ENCODE data around the gene TMEM242.

TMEM242 gene

GRCh38 chr6:157323255-157323965, at the start of gene TMEM242:
TMEM242 (minus strand) TSS chr6:157323519; CDS start chr6:157323499, 20 bp downstream.
- Histone ChIP-seq H3K36me3 (ENCODE audit: control insufficient read depth in 1 of 2, insufficient read depth in 2 of 2, low read length in 2 of 2) (peaks cover 10 to 18% of the 10 kb centered on the region in 2 donors), H3K4me1 (ENCODE audit: control insufficient read depth in 1 of 2, insufficient read depth in 2 of 2, low read length in 2 of 2) (peaks cover 14 to 24% of the 10 kb centered on the region in 2 donors), H3K9me3 (ENCODE audit: control insufficient read depth in 1 of 2, low read length in 2 of 2) (no peaks in the 10 kb centered on the region), H3K4me3 (ENCODE audit: low read depth in 1 of 2, low read length in 2 of 2) (peak within 1 kb of the TSS; percentile 92 to 98), H3K27ac (ENCODE audit: low read depth, low read length) (peak within 1 kb of the TSS; percentile 83), H3K9ac (ENCODE audit: low read depth in 1 of 2, low read length in 2 of 2) (peak within 1 kb of the TSS; percentile 87 to 91), H3K27me3 (ENCODE audit: control insufficient read depth in 1 of 2, insufficient read depth in 2 of 2, low read length in 2 of 2) (peaks cover 0 to 10% of the 10 kb centered on the region in 2 donors)

- no peaks in the 10 kb centered on the region for H3K36me3 ChIP-seq (ENCODE audit: control insufficient read depth in 1 of 2, insufficient read depth in 2 of 2, low read length in 2 of 2)
- H3K4me1 ChIP-seq (ENCODE audit: control insufficient read depth in 1 of 2, insufficient read depth in 2 of 2, low read length in 2 of 2): no peaks in the 10 kb centered on the region
- H3K9me3 ChIP-seq (ENCODE audit: control insufficient read depth in 1 of 2, low read length in 2 of 2): no peaks in the 10 kb centered on the region
- no peak overlapping the region for H3K4me3 ChIP-seq (ENCODE audit: low read depth in 1 of 2, low read length in 2 of 2)
- no peak overlapping the region for H3K9ac ChIP-seq (ENCODE audit: low read depth in 1 of 2, low read length in 2 of 2)
- no peak overlapping the region for H3K27ac ChIP-seq (ENCODE audit: low read depth, low read length)
- H3K27me3 ChIP-seq (ENCODE audit: control insufficient read depth in 1 of 2, insufficient read depth in 2 of 2, low read length in 2 of 2): no peaks in the 10 kb centered on the region
These were observed 49.4 kb upstream of the TMEM242 start for GRCh38 chr6:157372501-157373280.

GRCh38 chr6:157370755-157371154, 47.4 kb upstream of the TMEM242 start:
- no peaks in the 10 kb centered on the region for H3K27me3 ChIP-seq (ENCODE audit: control insufficient read depth in 1 of 2, insufficient read depth in 2 of 2, low read length in 2 of 2)
- H3K36me3 ChIP-seq (ENCODE audit: control insufficient read depth in 1 of 2, insufficient read depth in 2 of 2, low read length in 2 of 2): no peaks in the 10 kb centered on the region
- no peak overlapping the region for H3K27ac ChIP-seq (ENCODE audit: low read depth, low read length)
- no peak overlapping the region for H3K9ac ChIP-seq (ENCODE audit: low read depth in 1 of 2, low read length in 2 of 2)
- H3K4me3 ChIP-seq (ENCODE audit: low read depth in 1 of 2, low read length in 2 of 2): no peak overlapping the region
- H3K4me1 ChIP-seq (ENCODE audit: control insufficient read depth in 1 of 2, insufficient read depth in 2 of 2, low read length in 2 of 2): no peaks in the 10 kb centered on the region
- no peaks in the 10 kb centered on the region for H3K9me3 ChIP-seq (ENCODE audit: control insufficient read depth in 1 of 2, low read length in 2 of 2)

DNA sequence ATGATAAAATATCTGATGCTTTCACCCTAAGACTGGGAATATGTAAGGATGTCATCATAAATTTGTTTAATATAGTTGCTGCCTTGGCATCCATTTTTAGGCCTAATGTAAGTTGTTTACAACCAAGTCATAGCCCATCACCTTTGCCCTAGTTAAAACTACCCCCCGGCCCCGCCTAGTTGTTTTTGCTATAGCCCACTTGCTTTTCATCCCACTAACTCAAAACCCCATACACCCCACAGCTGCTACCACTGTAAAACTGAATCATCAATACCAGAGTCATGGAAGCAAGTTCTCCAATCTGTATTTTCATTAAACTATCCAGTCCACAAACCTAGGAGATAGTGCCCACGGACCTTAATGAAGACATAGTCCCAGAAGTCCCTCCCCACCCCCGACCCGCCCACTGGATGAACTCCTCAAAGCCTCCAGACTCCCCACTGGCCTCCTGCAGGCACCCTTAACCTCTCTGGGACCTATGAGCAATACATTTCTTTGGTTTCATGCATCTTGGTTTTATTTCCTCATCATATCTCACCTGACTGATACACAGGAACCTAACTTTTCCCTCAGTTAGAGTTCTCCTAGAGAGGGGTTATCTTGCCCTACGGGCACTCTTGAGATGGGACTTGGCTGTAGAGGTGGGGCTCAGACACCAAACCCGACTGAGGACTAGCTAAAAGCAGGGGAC, 45.2 kb upstream of the TMEM242 start:
- no peak overlapping the region for H3K9ac ChIP-seq (ENCODE audit: low read depth in 1 of 2, low read length in 2 of 2)
- no peak overlapping the region for H3K27ac ChIP-seq (ENCODE audit: low read depth, low read length)
- H3K36me3 ChIP-seq (ENCODE audit: control insufficient read depth in 1 of 2, insufficient read depth in 2 of 2, low read length in 2 of 2): no peaks in the 10 kb centered on the region
- no peaks in the 10 kb centered on the region for H3K27me3 ChIP-seq (ENCODE audit: control insufficient read depth in 1 of 2, insufficient read depth in 2 of 2, low read length in 2 of 2)
- H3K9me3 ChIP-seq (ENCODE audit: control insufficient read depth in 1 of 2, low read length in 2 of 2): no peaks in the 10 kb centered on the region
- H3K4me3 ChIP-seq (ENCODE audit: low read depth in 1 of 2, low read length in 2 of 2): no peak overlapping the region
- no peaks in the 10 kb centered on the region for H3K4me1 ChIP-seq (ENCODE audit: control insufficient read depth in 1 of 2, insufficient read depth in 2 of 2, low read length in 2 of 2)

DNA sequence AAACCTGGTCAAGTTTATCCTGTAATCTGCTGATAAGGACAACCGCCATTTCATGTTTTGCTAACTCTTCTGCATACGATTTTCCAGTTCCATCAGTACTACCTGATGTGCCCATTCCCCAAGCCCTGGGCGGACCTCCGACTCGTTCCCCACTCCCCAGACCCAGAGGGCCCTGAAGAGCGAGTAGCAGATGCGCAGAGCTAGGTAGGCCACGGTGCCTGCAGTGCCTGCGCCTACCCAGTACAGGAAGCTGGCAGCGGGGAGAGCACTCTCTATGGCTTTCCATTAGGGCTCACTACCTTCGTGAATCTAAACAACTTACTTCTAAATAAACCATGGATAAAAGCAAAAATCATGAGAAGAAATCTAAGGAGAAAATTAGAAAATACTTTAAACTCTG, 43.3 kb upstream of the TMEM242 start:
- Histone ChIP-seq H3K27me3 (ENCODE audit: control insufficient read depth in 1 of 2, insufficient read depth in 2 of 2, low read length in 2 of 2) (no peaks in the 10 kb centered on the region), H3K36me3 (ENCODE audit: control insufficient read depth in 1 of 2, insufficient read depth in 2 of 2, low read length in 2 of 2) (no peaks in the 10 kb centered on the region), H3K27ac (ENCODE audit: low read depth, low read length) (no peak overlapping the region), H3K9ac (ENCODE audit: low read depth in 1 of 2, low read length in 2 of 2) (no peak overlapping the region), H3K9me3 (ENCODE audit: control insufficient read depth in 1 of 2, low read length in 2 of 2) (no peaks in the 10 kb centered on the region), H3K4me3 (ENCODE audit: low read depth in 1 of 2, low read length in 2 of 2) (no peak overlapping the region), H3K4me1 (ENCODE audit: control insufficient read depth in 1 of 2, insufficient read depth in 2 of 2, low read length in 2 of 2) (no peaks in the 10 kb centered on the region)

- H3K27ac ChIP-seq (ENCODE audit: low read depth, low read length): no peak overlapping the region
- H3K9me3 ChIP-seq (ENCODE audit: control insufficient read depth in 1 of 2, low read length in 2 of 2): no peaks in the 10 kb centered on the region
- no peak overlapping the region for H3K9ac ChIP-seq (ENCODE audit: low read depth in 1 of 2, low read length in 2 of 2)
- no peaks in the 10 kb centered on the region for H3K4me1 ChIP-seq (ENCODE audit: control insufficient read depth in 1 of 2, insufficient read depth in 2 of 2, low read length in 2 of 2)
- no peaks in the 10 kb centered on the region for H3K36me3 ChIP-seq (ENCODE audit: control insufficient read depth in 1 of 2, insufficient read depth in 2 of 2, low read length in 2 of 2)
- H3K4me3 ChIP-seq (ENCODE audit: low read depth in 1 of 2, low read length in 2 of 2): no peak overlapping the region
- H3K27me3 ChIP-seq (ENCODE audit: control insufficient read depth in 1 of 2, insufficient read depth in 2 of 2, low read length in 2 of 2): no peaks in the 10 kb centered on the region
These were observed 41.4 kb upstream of the TMEM242 start for GRCh38 chr6:157364705-157365104.

GRCh38 chr6:157361886-157362285, 38.6 kb upstream of the TMEM242 start:
- Histone ChIP-seq H3K9me3 (ENCODE audit: control insufficient read depth in 1 of 2, low read length in 2 of 2) (no peaks in the 10 kb centered on the region), H3K4me1 (ENCODE audit: control insufficient read depth in 1 of 2, insufficient read depth in 2 of 2, low read length in 2 of 2) (no peaks in the 10 kb centered on the region), H3K4me3 (ENCODE audit: low read depth in 1 of 2, low read length in 2 of 2) (no peak overlapping the region), H3K36me3 (ENCODE audit: control insufficient read depth in 1 of 2, insufficient read depth in 2 of 2, low read length in 2 of 2) (no peaks in the 10 kb centered on the region), H3K27ac (ENCODE audit: low read depth, low read length) (no peak overlapping the region), H3K9ac (ENCODE audit: low read depth in 1 of 2, low read length in 2 of 2) (no peak overlapping the region), H3K27me3 (ENCODE audit: control insufficient read depth in 1 of 2, insufficient read depth in 2 of 2, low read length in 2 of 2) (no peaks in the 10 kb centered on the region)

GRCh38 chr6:157358287-157358686, 35.0 kb upstream of the TMEM242 start:
- H3K4me3 ChIP-seq (ENCODE audit: low read depth in 1 of 2, low read length in 2 of 2): no peak overlapping the region
- H3K27me3 ChIP-seq (ENCODE audit: control insufficient read depth in 1 of 2, insufficient read depth in 2 of 2, low read length in 2 of 2): no peaks in the 10 kb centered on the region
- no peak overlapping the region for H3K9ac ChIP-seq (ENCODE audit: low read depth in 1 of 2, low read length in 2 of 2)
- H3K36me3 ChIP-seq (ENCODE audit: control insufficient read depth in 1 of 2, insufficient read depth in 2 of 2, low read length in 2 of 2): no peaks in the 10 kb centered on the region
- no peaks in the 10 kb centered on the region for H3K9me3 ChIP-seq (ENCODE audit: control insufficient read depth in 1 of 2, low read length in 2 of 2)
- H3K4me1 ChIP-seq (ENCODE audit: control insufficient read depth in 1 of 2, insufficient read depth in 2 of 2, low read length in 2 of 2): no peaks in the 10 kb centered on the region
- no peak overlapping the region for H3K27ac ChIP-seq (ENCODE audit: low read depth, low read length)

DNA sequence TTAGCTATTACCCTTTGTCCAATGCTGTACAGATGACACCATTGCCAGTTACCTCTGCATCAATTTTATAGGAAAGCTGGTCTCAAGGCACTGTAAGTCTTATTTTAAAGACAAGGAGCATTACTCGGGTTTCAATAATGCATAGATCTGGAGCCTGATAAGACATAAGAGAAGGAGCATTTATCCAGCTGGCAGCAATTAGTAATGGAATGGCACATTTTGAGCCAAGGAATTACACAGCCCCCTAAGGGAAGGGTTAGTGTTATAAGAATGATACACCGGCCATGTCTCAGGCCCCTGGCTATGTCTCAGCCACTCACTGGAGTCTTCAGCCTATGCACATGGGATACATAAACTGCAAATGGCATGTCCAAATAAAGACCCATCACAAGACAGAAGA, 23.1 kb upstream of the TMEM242 start:
- Histone ChIP-seq H3K36me3 (ENCODE audit: control insufficient read depth in 1 of 2, insufficient read depth in 2 of 2, low read length in 2 of 2) (no peaks in the 10 kb centered on the region), H3K4me1 (ENCODE audit: control insufficient read depth in 1 of 2, insufficient read depth in 2 of 2, low read length in 2 of 2) (no peaks in the 10 kb centered on the region), H3K4me3 (ENCODE audit: low read depth in 1 of 2, low read length in 2 of 2) (no peak overlapping the region), H3K9me3 (ENCODE audit: control insufficient read depth in 1 of 2, low read length in 2 of 2) (peaks cover 0 to 5% of the 10 kb centered on the region in 2 donors), H3K27me3 (ENCODE audit: control insufficient read depth in 1 of 2, insufficient read depth in 2 of 2, low read length in 2 of 2) (peaks cover 0 to 5% of the 10 kb centered on the region in 2 donors), H3K9ac (ENCODE audit: low read depth in 1 of 2, low read length in 2 of 2) (no peak overlapping the region), H3K27ac (ENCODE audit: low read depth, low read length) (no peak overlapping the region)

- Histone ChIP-seq H3K27me3 (ENCODE audit: control insufficient read depth in 1 of 2, insufficient read depth in 2 of 2, low read length in 2 of 2) (peaks cover 0 to 5% of the 10 kb centered on the region in 2 donors), H3K27ac (ENCODE audit: low read depth, low read length) (no peak overlapping the region), H3K36me3 (ENCODE audit: control insufficient read depth in 1 of 2, insufficient read depth in 2 of 2, low read length in 2 of 2) (no peaks in the 10 kb centered on the region), H3K9me3 (ENCODE audit: control insufficient read depth in 1 of 2, low read length in 2 of 2) (no peaks in the 10 kb centered on the region), H3K4me3 (ENCODE audit: low read depth in 1 of 2, low read length in 2 of 2) (no peak overlapping the region), H3K4me1 (ENCODE audit: control insufficient read depth in 1 of 2, insufficient read depth in 2 of 2, low read length in 2 of 2) (no peaks in the 10 kb centered on the region), H3K9ac (ENCODE audit: low read depth in 1 of 2, low read length in 2 of 2) (no peak overlapping the region)
These were observed 20.4 kb upstream of the TMEM242 start for GRCh38 chr6:157343732-157344131.
